Measurements from ENCODE around the gene MRPL53.

The MRPL53 gene

GRCh38 chr2:74424139-74424992 lies 48.1 kb downstream of the MRPL53 start:
- Histone ChIP-seq H3K27me3 (peaks cover 42% of the 10 kb centered on the region), H3K4me3 (ENCODE audit: low read depth in 1 of 2, low read length in 1 of 2) (no peak overlapping the region), H3K36me3 (no peaks in the 10 kb centered on the region), H3K4me1 (ENCODE audit: control insufficient read depth in 1 of 2, insufficient read depth in 1 of 2, low read depth in 1 of 2, low read length in 1 of 2) (peaks cover 14 to 15% of the 10 kb centered on the region in 2 experiments), H3K27ac (no peak overlapping the region), H3K9me3 (no peaks in the 10 kb centered on the region)
- no peak for TF ChIP-seq CTCF (IDR thresholded peaks at IDR 0.05)

- Histone ChIP-seq H3K9me3 (no peaks in the 10 kb centered on the region), H3K4me1 (ENCODE audit: control insufficient read depth in 1 of 2, insufficient read depth in 1 of 2, low read depth in 1 of 2, low read length in 1 of 2) (peaks cover 14 to 15% of the 10 kb centered on the region in 2 experiments), H3K4me3 (ENCODE audit: low read depth in 1 of 2, low read length in 1 of 2) (no peak overlapping the region), H3K27me3 (peaks cover 44% of the 10 kb centered on the region), H3K36me3 (no peaks in the 10 kb centered on the region), H3K27ac (no peak overlapping the region)
- no peak for TF ChIP-seq CTCF (IDR thresholded peaks at IDR 0.05)
Observed at GRCh38 chr2:74423231-74424095, 49.0 kb downstream of the MRPL53 start.

All from neutrophil (primary cell).